Heart left ventricle (tissue), 13 donors: ENCODE results near the gene SNX1.

Experiments used
- CTCF ChIP-seq, 12 donors: fragments of 200-600 bp; sonication (generic) in 4 of 12; IDR thresholded peaks; one replicate each; pipeline versions ENCODE4 v1.5.0 to v1.8.0; 2018 to 2022; ENCODE audit warnings: antibody characterized with exemption in 12 of 12, mild to moderate bottlenecking in 5 of 12
- POLR2A ChIP-seq, 2 donors: fragments of 450-650 bp; IDR thresholded peaks; one replicate each; pipeline ENCODE4 v1.6.1; 2017; ENCODE audit warnings: antibody characterized with exemption in 2 of 2, mild to moderate bottlenecking in 2 of 2, moderate library complexity in 2 of 2
- donor health status: ischemic (EF 13 %, LVEDD 7.1; RV severe dilation, severe dysfunction).
- donor health status: DM: no; HTN: yes; CAD: no.
- donor health status: DM: no; HTN: no; CAD: no.
- donor health status: ischemic (EF 25% LVEDD 6.9; RV normal size, moderate dysfunction).
- donor health status: ischemic (EF 25% LVEDD 5.7; RV mildly dilated, moderate dysfunction).
- donor health status: ischemic (EF 35%, LVEDD 5.7; RV mildly dilated, moderate dysfunction).
- donor health status: nonischemic (EF 11% LVEDD 7.7; RV severe dilation, severe dysfunction).
- donor health status: DM: yes; HTN: yes; CAD: no.
- donor health status: PGD.
- donor health status: ischemic (EF 29% LVEDD 5.4; RV normal size, mild dysfunction).
- donor health status: nonischemic (EF 23%, LVEDD 6.1; RV moderate dilation, normal function).

DNA sequence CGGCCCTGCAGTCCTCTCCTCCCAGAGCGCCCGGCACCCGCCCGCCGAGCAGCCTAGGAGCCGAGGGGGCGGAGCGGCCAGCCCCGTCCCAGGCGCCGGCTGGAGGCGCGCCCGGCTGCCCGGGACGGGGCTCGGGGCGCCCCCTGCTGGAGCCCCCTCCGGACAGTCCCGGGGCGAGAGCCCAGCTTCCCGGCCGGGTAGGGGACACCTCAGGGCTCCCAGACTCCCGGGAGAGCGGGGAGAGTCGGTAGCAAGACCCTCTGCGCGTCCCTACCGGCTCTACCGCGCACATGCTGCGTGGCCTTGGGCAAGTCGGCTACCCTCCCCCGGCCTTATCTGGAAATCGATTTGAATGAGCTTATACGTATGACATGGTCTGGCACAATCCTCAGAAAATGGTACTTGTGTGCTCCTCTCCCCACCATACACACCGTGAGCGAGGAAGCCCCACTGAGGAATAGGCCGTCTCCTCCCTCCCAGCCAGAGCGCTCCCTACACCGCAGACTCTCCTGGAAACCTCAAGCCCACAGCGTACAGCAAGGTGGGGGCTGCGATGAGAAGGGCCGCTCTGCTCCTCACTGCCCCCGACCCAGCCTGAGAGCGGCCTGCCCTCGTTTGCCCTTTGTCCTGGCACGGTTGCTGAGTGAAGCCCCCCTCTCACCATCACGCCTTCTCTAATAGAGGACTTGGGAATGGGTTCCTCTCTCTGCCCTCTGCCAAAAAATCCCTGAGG is 49.2 kb upstream of the SNX1 start, which contains the start of gene DAPK2:
- TF ChIP-seq CTCF (IDR thresholded peaks at IDR 0.05) (peak; percentile 61 to 94 (median 87)), POLR2A (IDR thresholded peaks at IDR 0.05) (no peak)
